Activated T-helper 9 cell treated with anti-CD3 and anti-CD28 coated beads, Interleukin-2, amount 50 U/mL, for 16 hours (primary cell): ENCODE measurements around the gene ETS1.

Experiments used
- DNase-seq: peaks from one replicate; pipeline ENCODE4 v3.0.0-alpha.2; 2020; ENCODE audit warnings: low read depth

The ETS1 gene

DNA sequence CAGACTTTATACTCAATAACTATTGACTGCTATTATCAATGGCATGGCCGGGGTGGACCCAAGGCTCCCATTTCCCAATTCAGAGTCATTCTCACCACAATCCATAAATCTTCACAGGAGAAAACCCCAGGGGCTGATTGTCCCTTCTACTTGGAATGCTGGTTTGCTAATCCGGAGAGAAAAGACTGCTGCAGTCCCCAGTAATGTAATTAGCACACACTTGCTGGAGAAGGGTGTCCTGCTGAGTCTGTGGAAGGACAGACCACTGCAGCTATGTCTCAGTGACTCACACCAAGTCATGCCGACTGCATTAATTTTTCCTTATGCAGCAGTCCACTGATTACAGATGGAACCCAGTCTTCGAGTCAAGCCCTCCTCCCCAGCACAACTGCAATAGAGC is 5.9 kb upstream of the ETS1 start:
- no peak for DNase-seq

DNA sequence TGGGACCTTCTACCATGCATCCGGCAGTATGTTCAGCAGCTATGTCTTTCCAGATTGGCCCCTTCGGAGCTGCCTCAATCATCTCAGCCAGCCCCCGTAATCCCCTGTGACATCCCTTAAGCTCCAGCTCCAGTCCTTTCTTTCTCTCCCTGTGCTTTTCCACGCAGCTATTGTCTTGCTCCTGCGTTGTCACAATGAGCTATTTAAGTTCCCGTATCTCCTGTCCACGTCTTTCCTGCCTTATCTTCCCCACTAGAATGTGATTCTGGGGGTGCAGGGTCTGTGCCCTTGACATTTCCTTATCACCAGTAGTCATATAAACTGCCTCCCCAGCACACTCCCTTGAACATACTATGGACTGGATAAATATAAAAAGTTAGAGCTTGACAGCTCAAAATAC is 5.1 kb upstream of the ETS1 start:
- no peak for DNase-seq

DNA sequence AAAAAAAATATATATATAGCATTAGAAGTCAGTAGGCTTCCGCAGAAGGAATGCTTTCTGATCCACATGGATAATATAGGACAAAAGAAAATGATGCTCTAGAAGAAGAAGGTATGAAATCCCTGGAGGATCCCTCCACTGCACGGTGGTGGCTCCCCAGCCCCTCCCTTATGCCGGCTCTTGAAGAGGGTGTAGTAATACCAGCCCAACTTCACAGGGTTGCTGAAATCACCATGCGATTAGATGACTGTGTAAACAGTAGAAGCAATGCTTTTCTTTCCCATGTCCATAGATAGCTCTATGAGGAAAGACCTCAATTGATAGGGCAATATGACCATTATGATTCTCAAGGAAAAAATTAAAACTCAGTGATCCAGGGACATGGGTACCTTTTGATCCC is 3.2 kb upstream of the ETS1 start:
- no peak for DNase-seq

DNA sequence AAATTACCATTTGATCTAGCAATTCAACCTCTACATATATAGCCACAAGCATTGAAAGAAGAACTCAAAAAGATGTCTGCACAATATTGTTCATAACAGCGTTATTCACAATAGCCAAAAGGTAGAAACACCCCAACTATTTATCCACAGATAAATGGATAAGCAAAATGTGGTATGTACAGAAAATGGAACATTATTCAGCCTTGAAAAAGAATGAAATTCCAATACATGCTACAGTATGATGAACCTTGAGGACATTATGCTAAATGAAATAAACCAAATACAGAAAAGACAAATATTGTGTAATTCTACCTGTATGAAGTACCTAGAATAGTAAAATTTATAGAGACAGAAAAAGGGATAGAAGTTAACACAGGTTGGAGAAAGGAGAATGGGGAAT is 2.6 kb upstream of the ETS1 start:
- no peak for DNase-seq

DNA sequence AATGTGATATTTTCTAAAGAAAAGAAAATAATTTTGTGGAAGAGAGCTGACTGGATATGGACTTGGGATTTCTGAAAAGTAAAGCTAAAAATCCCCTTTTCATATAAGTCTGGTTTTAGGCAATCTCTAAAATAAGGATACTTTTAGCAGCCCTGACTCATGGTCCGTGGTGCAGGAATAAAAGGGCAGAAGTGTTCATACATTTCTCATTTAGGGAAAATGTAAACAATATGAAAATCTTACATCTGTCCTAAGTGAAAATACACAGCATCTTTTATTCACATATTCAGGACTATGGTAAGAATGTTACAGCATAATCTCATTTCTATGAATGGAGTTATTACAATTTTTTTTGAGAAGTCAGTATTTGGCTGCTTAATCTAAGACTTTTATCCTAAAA is 735 bp upstream of the ETS1 start:
- no peak for DNase-seq

DNA sequence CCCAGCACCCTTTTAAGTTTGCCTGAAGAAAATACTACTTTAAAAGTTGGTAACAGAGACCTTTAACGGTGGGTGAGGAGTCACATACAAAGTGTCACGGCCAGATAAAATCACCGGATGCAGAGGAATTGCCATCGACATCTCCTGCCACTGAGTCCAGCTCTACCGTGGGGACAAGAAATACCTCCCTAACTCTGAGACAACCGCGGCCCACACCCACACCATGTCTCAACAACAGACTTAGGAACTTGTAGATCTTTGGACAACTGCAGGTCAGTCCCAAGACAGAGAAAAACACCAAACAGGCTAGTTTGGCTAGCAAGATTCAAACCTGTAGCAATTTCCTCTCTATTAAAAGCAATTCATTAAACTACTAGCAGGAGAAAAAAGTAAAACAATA is 669 bp downstream of the ETS1 start:
- no peak for DNase-seq

DNA sequence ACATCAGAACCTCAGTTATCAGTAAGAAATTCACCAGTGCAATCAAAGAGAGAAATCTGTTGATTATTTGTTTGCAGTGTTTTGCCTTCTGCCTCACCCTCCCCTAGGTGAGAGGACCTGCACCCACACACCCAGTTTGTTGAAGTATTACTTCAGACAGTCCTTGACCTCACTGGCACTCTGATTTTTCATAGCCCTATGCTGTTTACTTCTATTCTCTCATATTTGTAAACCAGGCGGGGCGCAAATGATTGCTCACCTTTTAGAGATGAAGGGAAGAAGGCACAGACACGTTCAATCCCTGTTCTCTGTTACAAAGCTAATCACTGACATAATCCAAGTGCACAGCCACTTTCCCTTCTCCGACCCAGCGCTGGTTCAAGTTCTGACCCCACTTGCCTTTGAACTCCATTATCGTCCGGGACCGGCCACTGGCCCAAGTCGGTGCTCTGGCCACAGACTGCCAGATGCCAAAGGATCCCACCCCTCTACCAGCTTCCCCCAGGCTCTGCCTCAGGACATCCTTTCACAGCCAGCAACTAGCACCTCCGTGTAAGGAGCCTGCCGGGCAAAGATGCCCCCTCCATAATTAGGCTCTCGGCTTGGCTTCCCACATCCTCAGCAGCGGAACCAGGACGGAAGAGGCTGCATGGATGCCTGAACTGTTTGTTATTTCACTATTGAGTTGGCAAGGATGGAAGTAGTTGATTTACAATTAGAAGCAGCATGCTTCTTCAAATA is 1.7 kb downstream of the ETS1 start:
- DNase-seq, result no peak

DNA sequence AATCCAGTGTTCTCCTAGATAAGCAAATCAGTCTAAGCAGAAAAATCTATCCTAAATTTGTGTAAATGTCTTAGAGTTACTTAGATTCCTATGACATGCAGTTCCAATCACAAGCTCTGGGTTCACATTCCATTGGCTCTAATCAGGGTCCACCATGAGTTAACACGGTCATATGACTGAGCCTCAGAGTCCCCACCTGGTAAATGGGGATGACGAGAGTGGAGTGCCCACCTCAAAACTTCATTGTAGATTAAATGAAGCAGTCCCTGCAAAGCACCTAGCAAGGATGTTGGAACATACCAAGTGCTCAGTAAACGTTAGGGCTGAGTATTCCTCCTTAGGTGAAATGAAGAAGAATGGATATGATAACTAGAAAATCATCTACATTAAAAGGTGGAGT is 3.1 kb downstream of the ETS1 start:
- no peak for DNase-seq

DNA sequence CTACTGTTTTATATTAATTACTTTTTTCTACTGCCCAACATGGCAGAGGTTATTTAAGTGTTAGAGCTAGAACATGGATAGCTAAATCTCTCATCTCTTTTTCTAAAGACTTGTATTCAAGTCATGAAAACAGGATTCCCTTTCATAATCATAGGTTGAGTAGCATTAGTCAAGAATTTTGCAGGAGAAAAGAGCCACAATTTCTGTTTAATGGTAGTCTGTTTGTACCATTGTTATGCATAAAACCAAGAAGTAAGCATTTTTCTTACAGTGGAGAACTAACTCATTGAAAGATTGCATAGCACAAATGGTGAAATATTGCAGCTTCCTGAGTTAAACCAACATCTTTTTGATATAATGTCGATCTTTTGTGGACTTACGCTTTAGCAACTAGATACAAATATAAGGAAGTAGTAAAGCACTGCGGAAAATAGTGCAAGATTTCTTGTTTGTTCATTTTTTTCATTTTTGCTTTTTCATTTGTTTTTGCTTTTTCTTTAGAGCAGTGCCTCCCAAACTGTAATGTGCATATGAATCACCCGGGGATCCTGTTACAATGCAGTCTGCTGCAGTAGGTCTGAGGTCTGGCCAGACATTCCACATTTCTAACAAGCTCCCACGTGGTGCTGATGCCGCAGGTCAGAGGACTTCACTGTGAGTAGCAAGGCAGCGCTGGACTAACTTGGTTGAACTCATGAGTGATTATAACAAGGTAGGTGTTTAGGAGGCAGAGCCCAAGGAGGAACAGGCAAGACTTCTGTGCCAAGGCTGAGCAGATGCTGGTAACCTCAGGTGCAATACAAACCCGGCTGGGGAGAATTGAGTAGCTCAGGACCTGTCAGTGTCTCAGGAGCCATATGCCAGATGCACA is 4.6 kb downstream of the ETS1 start:
- DNase-seq, result no peak

DNA sequence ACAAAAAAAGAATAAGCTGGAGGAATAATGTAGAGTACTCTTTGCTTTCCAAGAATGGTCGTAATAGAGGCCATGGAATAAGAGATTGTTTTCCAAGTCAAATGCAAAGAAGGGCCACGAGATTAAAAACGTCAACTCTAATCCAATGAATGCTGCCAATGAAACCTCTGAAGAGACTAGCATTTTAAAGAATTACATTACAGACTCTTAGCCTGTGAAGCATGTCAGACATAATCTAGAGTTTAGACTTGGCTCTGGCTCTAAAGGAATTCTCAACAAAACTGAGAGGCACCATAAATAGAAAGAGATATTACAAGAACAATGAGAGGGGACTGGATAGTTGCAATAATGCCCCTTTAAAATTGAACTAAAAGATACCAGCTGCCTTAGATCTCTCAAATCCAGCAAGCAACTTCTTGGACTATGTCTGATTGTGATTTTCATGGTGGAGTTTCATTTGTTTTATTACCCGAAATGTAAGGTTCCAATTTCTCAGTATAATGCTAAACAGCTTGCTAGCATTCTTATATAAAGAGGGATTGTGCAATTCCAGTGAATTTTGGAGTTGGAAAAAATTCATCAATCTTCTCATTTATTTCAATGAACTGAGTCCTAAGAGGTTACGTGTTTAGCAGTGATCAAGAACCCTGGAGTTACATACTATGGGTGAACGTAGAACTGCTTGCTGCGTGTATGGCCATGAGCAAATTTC is 5.6 kb downstream of the ETS1 start:
- no peak for DNase-seq

DNA sequence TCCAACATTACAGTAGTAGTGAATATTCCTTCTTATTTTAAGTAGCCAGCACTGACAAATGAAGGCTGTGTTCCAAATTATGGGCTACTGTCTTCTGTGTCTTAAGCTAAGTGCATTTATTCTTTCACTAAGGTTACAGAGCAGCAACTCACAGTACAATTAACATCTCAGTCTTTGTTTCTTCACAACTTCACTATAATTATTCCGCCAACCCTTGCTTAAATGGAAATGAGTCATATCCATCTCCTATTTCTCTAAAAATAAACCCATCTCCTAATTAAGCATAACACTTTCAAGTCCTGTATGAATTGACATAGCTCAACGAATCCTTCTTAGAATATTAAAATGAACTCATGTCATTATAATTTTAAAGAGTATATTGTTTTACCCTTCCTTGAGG is 6.7 kb downstream of the ETS1 start:
- no peak for DNase-seq

DNA sequence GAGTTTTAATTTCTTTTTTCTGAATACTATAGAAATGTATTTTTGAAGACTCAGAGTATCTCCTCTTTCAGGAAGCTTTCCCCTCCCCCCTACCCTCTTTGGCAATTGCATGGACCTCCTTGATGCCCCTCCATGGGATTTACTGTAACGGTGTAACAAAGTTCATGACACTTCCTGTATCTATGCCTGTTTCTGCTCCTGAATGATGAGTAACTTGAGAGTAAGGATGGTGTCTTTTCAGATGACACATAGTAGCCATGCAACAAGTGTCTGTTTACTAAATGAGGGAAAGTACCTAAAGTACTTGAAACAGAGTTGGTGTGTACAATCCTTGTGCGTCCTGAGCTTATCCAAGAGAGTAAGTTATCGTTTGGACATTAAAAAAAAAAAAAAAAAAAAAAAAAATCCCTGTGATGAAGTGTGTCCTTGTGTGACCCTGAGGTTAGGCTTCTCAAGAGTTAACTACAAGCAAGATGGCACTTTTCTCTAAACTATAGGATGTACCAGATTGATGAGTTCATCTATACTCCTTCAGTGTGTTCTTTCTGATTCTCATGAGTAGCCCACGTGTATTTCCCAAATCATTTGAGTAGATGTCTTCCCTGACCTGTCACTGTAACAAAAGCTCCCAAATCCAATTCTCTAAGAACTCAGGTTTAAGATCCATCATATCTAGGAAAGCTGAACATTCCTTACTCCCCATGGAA is 7.4 kb downstream of the ETS1 start:
- DNase-seq, result no peak

DNA sequence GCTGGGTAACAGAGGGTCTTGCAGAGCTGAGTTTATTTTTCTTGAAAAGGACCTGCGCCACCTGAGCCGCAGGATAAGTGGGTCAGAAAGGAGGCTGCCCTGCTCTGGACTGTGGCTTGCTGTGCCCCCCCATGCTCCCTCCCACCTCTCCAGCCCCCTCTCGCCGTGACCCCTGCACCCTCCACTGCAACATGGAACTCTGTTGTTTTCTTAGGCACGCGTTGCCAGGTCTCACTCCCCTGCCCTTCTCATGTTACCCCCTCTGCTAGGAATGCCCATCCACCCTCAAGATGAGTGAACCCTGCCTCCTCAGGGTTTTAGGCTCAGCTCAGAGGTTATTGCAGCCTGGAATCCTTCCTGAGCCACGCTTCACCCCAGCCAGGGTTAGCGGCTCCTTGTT is 10.8 kb downstream of the ETS1 start:
- no peak for DNase-seq

DNA sequence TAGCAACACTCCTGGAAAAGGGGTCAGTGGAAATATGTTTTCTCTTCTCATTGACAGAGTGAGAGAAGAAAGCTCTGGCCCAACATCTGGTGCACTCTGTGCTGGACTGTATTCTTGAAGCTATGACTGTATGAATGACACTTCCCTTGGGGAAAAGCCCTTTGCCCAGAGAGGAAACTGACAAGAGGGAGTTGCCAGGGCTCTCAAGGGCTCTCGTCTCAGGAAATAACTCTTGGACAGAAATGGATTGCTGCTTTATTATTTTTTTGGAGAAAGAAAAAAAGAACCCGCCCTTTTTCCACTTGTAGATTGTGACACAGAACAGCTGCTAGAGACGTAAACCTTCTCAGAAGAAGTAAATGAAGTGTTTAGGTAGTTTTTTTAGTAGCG is 11.4 kb downstream of the ETS1 start:
- DNase-seq, result no peak

DNA sequence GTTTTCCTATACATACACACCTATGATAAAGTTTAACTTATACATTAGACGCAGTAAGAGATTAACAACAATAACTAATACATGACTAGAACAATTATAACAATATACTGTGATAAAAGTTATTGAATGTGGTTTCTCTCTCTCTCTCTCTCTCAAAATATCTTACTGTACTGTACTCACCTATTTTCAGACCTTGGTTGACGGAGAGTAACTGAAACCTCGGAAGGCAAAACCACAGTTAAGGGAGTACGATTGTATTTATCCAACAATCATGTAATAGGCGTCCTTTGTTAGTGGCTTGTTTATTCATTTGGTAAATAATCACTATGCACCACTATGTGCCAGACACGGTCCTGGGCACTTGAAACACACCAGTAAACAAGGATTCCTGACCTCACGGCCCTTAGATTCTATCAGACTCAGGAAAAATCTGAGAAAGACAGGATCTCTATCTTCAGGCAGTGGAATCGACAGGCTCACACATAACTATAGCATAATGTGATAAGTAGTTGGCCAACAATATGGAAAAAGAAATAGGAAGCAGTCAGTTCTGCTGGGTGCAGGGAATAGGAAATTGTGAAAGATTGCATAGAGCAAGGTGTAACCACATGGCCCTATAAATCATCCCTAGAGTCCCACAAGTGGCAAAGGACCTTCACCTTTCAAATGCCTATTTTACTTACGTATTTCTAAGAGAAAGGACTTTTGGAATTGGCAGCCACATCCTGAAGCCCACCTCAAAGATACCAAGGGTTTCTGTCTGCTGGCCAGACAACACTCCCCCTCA is 12.0 kb downstream of the ETS1 start:
- no peak for DNase-seq

DNA sequence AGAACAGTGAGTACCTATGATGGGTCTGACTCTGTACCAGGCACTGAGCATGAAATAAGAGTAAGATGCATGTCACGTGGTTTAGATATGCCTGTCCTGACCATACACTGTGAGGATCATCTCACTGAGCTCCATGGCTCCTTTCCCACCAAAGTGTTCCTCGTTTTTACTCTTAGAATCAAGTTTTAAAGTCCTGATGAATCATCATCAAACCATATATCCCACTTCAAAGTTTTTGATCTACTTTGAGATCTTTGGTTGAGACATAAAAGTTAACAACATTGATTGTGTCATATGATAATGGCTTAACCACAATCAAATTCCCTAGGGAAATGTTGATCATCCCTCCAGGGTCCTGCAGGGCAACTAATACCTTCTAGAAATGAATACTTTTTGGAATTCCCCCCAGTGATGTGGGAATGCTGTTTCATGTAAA is 12.8 kb downstream of the ETS1 start:
- no peak for DNase-seq

DNA sequence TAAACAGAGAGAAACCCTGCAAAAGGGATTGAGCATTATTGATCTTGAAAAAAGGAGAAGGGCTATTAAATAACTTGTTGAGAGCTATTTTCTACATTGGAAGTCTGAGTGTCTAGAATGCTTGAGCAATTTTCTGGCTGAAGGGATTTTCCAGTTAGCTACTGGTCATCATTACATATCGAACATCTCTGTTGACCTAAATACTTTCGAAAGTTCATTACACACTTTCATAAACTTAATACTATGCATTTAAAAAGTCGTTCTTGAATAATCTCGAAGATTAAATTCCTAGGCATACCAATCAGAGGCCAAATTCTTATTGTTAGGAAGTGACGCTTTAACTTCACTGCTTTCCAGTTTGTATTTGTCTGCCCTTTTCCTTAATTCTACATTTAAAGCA is 13.7 kb downstream of the ETS1 start:
- no peak for DNase-seq

DNA sequence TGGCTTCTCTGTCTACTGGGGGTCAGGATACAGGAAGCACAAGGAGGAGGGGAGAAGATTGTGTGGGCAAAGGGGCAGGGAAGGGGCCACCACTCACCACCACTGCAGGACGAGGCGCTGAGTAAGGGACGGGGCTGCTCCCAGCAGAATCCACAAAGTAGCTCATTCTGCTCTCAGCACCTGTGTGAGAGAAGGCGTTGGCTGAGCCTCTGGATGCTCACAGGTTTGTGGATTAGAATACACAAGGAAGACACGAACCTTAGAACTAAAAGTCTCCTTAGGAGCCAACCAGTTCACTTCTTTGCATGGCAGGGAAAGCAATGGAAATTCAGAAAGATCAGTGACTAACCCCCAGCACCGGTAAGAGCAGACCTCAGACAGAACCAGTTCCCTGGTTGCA is 14.4 kb downstream of the ETS1 start:
- no peak for DNase-seq

DNA sequence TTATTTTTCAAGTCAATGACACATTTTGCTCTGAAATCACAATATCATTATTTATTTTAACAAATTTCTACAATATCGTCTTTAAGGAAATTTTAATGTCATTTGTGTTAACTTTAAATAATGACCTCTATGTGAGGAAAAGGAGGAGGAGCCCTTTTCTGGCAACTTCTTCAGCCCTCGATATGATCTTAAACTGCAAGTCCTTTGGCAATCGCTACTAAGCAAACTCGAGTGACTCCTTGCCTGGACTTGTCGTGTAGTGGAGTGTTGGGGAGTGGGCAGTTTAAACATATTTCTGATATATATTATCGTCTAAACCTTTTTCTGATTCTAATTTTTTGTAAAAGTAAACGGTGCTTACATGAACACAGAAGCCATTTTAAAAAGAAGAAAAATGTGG is 16.7 kb downstream of the ETS1 start:
- DNase-seq, result no peak

DNA sequence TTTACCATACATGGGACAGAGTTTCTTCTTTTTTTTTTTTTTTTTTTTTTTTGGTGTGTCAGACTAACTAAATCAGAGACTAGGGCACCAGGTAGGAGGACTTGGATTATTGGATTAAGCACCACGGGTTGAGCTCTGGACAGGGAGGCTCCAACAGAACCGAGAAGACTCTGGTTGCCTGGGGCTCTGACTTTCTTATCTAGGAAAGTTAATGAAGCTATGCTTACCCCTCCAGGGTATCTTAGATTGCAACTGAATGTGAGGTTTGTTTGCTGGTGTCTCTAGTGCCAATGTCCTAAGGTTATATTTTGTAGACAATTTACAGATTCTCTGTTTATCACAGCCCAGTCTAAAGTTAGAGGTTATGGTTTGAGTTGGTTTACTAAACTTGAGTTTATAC is 18.1 kb downstream of the ETS1 start:
- no peak for DNase-seq

DNA sequence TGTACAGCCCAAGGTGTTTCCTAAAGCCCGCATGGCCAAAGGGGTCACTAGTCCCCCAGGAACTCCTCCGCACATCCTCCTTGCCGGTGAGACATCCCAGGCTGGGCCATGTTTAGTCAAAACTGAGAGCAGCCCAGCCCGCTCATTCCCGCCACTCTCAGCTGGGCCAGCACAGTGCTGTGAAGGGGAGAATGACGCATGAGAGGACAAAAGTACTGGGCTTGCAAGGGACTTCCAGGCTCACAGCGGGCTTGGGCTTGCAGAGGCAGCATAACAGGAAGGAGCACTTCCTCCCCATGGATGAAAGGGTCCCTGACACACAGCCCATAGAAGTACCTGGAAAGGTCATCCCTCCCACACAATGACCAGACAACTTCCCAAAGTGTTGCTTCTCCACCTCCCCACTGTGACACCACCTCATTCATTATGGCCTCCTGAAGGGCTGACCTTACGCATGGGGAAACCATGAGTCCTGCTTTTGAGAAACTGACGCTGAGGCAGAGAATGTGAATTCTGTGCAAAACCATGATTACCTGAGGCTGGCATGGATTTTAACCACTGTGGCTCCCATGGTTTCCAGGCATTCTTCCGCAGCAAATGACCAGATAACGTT is 19.1 kb downstream of the ETS1 start:
- DNase-seq, result no peak
